Gastroesophageal sphincter (tissue), 3 donors: ENCODE results near the gene MACROD1.

Experiments used
- CTCF ChIP-seq, 4 experiments: fragments of 200-600 bp in 2 of 4; fragments of 450-650 bp in 2 of 4; sonication (generic) in 1 of 4; IDR thresholded peaks; one replicate each; pipeline ENCODE4 v1.5.1; 2017 to 2019; ENCODE audit warnings: antibody characterized with exemption in 4 of 4, mild to moderate bottlenecking in 2 of 4, moderate library complexity in 2 of 4
- EP300 ChIP-seq: sonication (generic); formaldehyde crosslinking; IDR thresholded peaks from one replicate; pipeline ENCODE4 v1.6.1; 2017; ENCODE audit warnings: antibody characterized with exemption, mild to moderate bottlenecking
- POLR2A ChIP-seq, 2 donors: fragments of 450-650 bp; IDR thresholded peaks; one replicate each; pipeline ENCODE4 v1.6.1; 2017; ENCODE audit warnings: antibody characterized with exemption in 2 of 2, mild to moderate bottlenecking in 2 of 2, moderate library complexity in 1 of 2
- POLR2AphosphoS5 ChIP-seq: sonication (generic); formaldehyde crosslinking; IDR thresholded peaks from one replicate; pipeline ENCODE4 v1.6.1; 2017; ENCODE audit warnings: antibody characterized with exemption

GRCh38 chr11:64196626-64197025, 30.7 kb upstream of the MACROD1 start:
- TF ChIP-seq CTCF (IDR thresholded peaks at IDR 0.05), result no peak
- TF ChIP-seq POLR2A (IDR thresholded peaks at IDR 0.05), result no peak
- TF ChIP-seq EP300, result no peak
- no peak for TF ChIP-seq POLR2AphosphoS5
